Vein endothelial cell (primary cell): ENCODE data around the gene SEPTIN12. TPM values are rescaled to one million over a fixed set of nuclear protein-coding genes. Genes with fewer than 3 reads are reported as not detected.

Experiments
- small RNA-seq: library from RNA; depleted of rRNA; stranded (forward); fragments of <200 nt; gene quantifications from one replicate; pipeline ENCODE3, GENCODE V24; 2012
- total RNA-seq: library from RNA; depleted of rRNA; stranded (reverse); fragments of >200 nt; gene quantifications from 2 replicates; pipeline ENCODE4 v1.2.3, GENCODE V29; 2012

The SEPTIN12 gene
- total RNA-seq = not detected in 2 replicates

GRCh38 chr16:4787627-4788482 is at the start of gene SEPTIN12:
SEPTIN12 (minus strand) TSS chr16:4788345; CDS start chr16:4787645, 700 bp downstream.

GRCh38 chr16:4801962-4802658 is 14.0 kb upstream of the SEPTIN12 start, which contains the start of gene ROGDI:
ROGDI (minus strand) TSS chr16:4802633; CDS start chr16:4802571, 62 bp downstream.

GRCh38 chr16:4795181-4795827 is 7.2 kb upstream of the SEPTIN12 start, which contains the start of gene SMIM22:
SMIM22 (plus strand) TSS chr16:4795369; CDS start chr16:4795735, 366 bp downstream.

DNA sequence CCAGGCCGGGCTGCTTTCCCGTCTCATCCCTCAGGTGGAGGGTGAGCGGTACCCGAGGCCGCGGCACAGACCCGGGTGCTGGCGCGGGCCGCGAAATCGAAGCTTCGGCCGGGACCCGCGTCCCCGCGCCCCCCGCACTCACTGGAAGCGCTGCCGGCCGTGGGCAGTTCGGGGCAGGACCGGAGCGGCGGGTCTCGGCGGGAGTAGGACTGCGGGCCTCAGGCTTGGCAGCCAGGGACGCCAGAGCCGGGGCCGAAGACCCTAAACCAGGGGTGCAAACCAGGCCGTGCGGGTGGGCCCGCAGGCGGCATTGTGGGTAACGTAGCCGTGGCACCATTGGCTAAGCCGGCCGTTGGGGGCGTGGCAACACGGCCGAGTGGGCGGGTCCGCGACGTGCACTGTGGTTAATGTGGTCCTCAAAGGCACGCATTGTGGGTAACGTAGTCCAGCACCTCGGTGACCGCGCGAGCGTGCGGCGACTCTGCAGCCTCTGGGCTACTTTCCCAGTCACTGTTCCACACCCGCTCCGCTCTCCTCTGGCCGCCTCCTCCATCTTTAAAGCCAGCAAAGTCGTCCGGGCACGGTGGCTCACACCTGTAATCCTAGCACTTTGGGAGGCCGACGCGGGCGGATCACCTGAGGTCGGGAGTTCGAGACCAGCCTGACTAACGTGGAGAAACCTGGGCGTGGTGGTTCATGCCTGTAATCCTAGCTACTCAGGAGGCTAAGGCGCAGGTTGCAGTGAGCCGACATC is 21.1 kb downstream of the SEPTIN12 start, which contains the start of gene ZNF500:
TSS of gene ZNF500 (minus strand) at position 288 of the 754 bp plus-strand sequence. CDS start 1,184 bp downstream, outside the sequence.

DNA sequence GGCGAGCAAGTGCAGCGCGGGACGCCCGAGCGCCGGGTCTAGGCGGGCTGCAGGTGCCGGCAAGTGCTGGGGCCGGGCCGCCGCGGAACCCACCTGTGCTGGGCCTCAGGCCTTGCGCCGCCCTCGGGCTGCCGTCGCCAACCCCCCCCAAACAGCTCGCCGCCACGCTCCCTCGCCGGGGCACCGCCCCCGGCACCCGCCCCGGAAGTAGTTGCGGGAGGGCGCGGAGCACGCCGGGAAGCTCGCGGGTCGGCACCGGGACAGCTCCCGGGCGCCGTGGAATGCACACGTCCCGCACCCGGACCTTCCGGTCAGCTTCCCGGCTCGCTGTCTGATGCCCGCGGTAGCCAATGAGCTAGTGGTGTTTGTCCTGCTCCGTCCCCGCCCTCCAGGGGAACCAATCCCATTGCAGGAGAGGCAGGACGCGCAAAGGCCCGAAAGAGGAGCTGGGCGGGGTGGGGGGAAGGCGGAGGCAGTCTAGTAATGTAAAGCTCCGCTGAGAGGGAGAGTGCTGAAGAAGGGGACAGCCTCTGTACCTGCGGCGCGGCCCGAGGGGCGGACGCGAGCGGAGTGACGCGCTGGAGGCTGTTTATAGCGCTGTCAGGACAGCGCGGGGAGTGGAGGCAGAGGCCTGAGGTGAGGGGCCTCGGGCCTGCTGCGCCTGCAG is 53.9 kb downstream of the SEPTIN12 start, which contains the start of the genes ANKS3 and DNAAF8:
TSS of gene ANKS3 (minus strand) at position 209 of the 667 bp plus-strand sequence. CDS start 4,122 bp downstream, outside the sequence.
TSS of gene DNAAF8 (plus strand) at position 475 of the 667 bp plus-strand sequence. CDS start 1,978 bp downstream, outside the sequence.

Small RNA genes lying within 50 kb of the gene (small RNA-seq; reads per million reads assigned to genes)
- gene RF00017 = not detected

Other genes with a start within 250 kb of the SEPTIN12 start
- gene CDIP1, start 249.6 kb downstream of the SEPTIN12 start, total RNA-seq = 12.7 and 18.9 TPM in 2 replicates
- not detected in 2 replicates for gene C16orf96, start 232.0 kb downstream of the SEPTIN12 start, total RNA-seq
- 8.6 and 12.7 TPM in 2 replicates for gene UBALD1, start 173.5 kb downstream of the SEPTIN12 start, total RNA-seq
- gene MGRN1, start 163.5 kb downstream of the SEPTIN12 start, total RNA-seq = 50.6 and 53.2 TPM in 2 replicates
- gene NUDT16L1, start 94.8 kb downstream of the SEPTIN12 start, total RNA-seq = 23.8 and 27.4 TPM in 2 replicates
- 16.3 and 19.7 TPM in 2 replicates for gene ANKS3, start 54.1 kb downstream of the SEPTIN12 start, total RNA-seq
- gene DNAAF8, start 53.8 kb downstream of the SEPTIN12 start, total RNA-seq = 0.48 and 1.3 TPM in 2 replicates
- gene ZNF500, start 21.2 kb downstream of the SEPTIN12 start, total RNA-seq = 11.4 and 14.1 TPM in 2 replicates
- gene SMIM22, start 7.0 kb upstream of the SEPTIN12 start, total RNA-seq = not detected in 2 replicates
- gene ROGDI, start 14.3 kb upstream of the SEPTIN12 start, total RNA-seq = 13.1 and 14.7 TPM in 2 replicates
- 67.2 and 69.6 TPM in 2 replicates for gene GLYR1, start 58.9 kb upstream of the SEPTIN12 start, total RNA-seq
- 48.2 and 59.1 TPM in 2 replicates for gene UBN1, start 59.1 kb upstream of the SEPTIN12 start, total RNA-seq
- 1.3 and 2.6 TPM in 2 replicates for gene PPL, start 148.8 kb upstream of the SEPTIN12 start, total RNA-seq
- under 0.01 TPM in 1 of 2 replicates, not detected in the other for gene SEC14L5, start 170.0 kb upstream of the SEPTIN12 start, total RNA-seq
- 20.5 and 32.3 TPM in 2 replicates for gene NAGPA, start 245.6 kb upstream of the SEPTIN12 start, total RNA-seq